HG03521 (cell line): ENCODE data around the gene CCDC43.
A peak's percentile ranks its signal among the peaks of the same experiment; 100 is the strongest.
"Not testable (repeated sequence)": the region's sequence is repeated elsewhere in the genome, so short reads cannot be mapped to it uniquely, and the experiment has no call there.

Source experiments
- ATAC-seq: cut with Tn5 transposase; IDR thresholded peaks from one replicate; pipeline ENCODE4 v1.9.1; 2021; ENCODE audit warnings: mild to moderate bottlenecking, moderate library complexity; ENCODE audit not compliant: unreplicated experiment

The CCDC43 gene

GRCh38 chr17:44689477-44690217 lies at the start of gene CCDC43:
TSS of gene CCDC43 (minus strand) at chr17:44689776. CDS start at chr17:44689753, 23 bp downstream.
- ATAC-seq: peak; percentile 83

- ATAC-seq: no peak
Observed at GRCh38 chr17:44738214-44738906, 48.8 kb upstream of the CCDC43 start.

GRCh38 chr17:44736551-44737240 lies 47.1 kb upstream of the CCDC43 start:
- no peak for ATAC-seq

- ATAC-seq: no peak
Observed at GRCh38 chr17:44734272-44734671, 44.7 kb upstream of the CCDC43 start.

GRCh38 chr17:44733753-44734152 lies 44.2 kb upstream of the CCDC43 start:
- no peak for ATAC-seq

- ATAC-seq: not testable (repeated sequence)
Observed at GRCh38 chr17:44726121-44726520, 36.5 kb upstream of the CCDC43 start.

- no peak for ATAC-seq
Observed at GRCh38 chr17:44722254-44722653, 32.7 kb upstream of the CCDC43 start.

- ATAC-seq: no peak
Observed at GRCh38 chr17:44719444-44719843, 29.9 kb upstream of the CCDC43 start.

GRCh38 chr17:44708401-44709263 lies 19.1 kb upstream of the CCDC43 start, which contains the start of gene DBF4B:
TSS of gene DBF4B (plus strand) at chr17:44708665. CDS start at chr17:44708821, 156 bp downstream.
- no peak for ATAC-seq

GRCh38 chr17:44707755-44708400 lies 18.3 kb upstream of the CCDC43 start:
- no peak for ATAC-seq

GRCh38 chr17:44700288-44700687 lies 10.7 kb upstream of the CCDC43 start:
- ATAC-seq: not testable (repeated sequence)

GRCh38 chr17:44693609-44694008 lies 4.0 kb upstream of the CCDC43 start:
- no peak for ATAC-seq

- ATAC-seq: not testable (repeated sequence)
Observed at GRCh38 chr17:44690746-44691306, 1.2 kb upstream of the CCDC43 start.

- no peak for ATAC-seq
Observed at GRCh38 chr17:44688675-44689476, 700 bp downstream of the CCDC43 start.

- no peak for ATAC-seq
Observed at GRCh38 chr17:44688200-44688599, 1.4 kb downstream of the CCDC43 start.

GRCh38 chr17:44687756-44688155 lies 1.8 kb downstream of the CCDC43 start:
- no peak for ATAC-seq

- ATAC-seq: not testable (repeated sequence)
Observed at GRCh38 chr17:44683303-44683702, 6.3 kb downstream of the CCDC43 start.

- no peak for ATAC-seq
Observed at GRCh38 chr17:44677136-44677535, 12.4 kb downstream of the CCDC43 start.

GRCh38 chr17:44673893-44674292 lies 15.7 kb downstream of the CCDC43 start:
- no peak for ATAC-seq
